Fibroblast of lung (primary cell): ENCODE measurements around the gene GPR12.

Experiments
- CTCF ChIP-seq, 2 donors: IDR thresholded peaks in 1 of 2; conservative IDR thresholded peaks in 1 of 2; 1 replicate in 1 of 2; 2 replicates in 1 of 2; pipeline ENCODE4 v1.5.1; 2011 to 2012; ENCODE audit warnings: low read length in 2 of 2, control low read depth in 1 of 2, inconsistent platforms in 1 of 2, low read depth in 1 of 2, mild to moderate bottlenecking in 1 of 2
- EZH2 ChIP-seq: IDR thresholded peaks from 2 replicates; pipeline ENCODE4 v1.5.1; 2012; ENCODE audit warnings: low read length, control low read depth, mild to moderate bottlenecking; ENCODE audit errors: missing control alignments

GRCh38 chr13:26762745-26763345 is 2.3 kb upstream of the GPR12 start:
- TF ChIP-seq CTCF (conservative IDR thresholded peaks at IDR 0.05 in 1 of 2, IDR thresholded peaks at IDR 0.05 in 1 of 2; ENCODE audit: low read depth in 1 of 2, low read length in 2 of 2) (no peak), EZH2 (no peak)
